ENCODE results near the gene ATG7. TPM values are rescaled to one million over a fixed set of nuclear protein-coding genes. Genes with fewer than 3 reads are reported as not detected.
"Not testable (repeated sequence)": the region's sequence is repeated elsewhere in the genome, so short reads cannot be mapped to it uniquely, and the experiment has no call there.

ATG7 gene
- total RNA-seq, 1 experiment from 2014 or later: 30.0 TPM

DNA sequence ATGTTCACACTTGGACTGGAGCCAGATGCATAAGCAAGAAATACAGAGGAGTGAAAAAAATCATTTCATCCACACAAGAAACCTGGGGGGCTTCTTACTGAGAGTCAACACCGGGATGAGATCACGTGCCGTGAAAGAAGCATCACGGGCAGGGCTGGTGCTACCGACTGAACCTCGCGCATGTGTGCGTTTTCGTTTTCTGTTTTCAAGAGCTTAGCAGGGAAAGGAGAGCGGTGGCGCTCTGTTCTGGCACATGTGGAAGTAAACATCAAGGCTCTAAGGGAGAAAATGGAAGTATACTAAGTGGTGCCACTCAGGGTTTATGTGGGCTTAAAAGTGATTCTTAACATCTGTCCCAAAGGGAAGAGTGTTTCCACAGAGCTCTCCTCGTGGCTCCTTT lies 315.6 kb downstream of the ATG7 start:
- no peak for DNase-seq (ENCODE audit: low read depth, low spot score)
- in situ Hi-C loops (cut with HindIII; ENCODE audit: low pct_unique_long_range_greater_than_20kb, low sequenced_read_pairs): no loop called here

DNA sequence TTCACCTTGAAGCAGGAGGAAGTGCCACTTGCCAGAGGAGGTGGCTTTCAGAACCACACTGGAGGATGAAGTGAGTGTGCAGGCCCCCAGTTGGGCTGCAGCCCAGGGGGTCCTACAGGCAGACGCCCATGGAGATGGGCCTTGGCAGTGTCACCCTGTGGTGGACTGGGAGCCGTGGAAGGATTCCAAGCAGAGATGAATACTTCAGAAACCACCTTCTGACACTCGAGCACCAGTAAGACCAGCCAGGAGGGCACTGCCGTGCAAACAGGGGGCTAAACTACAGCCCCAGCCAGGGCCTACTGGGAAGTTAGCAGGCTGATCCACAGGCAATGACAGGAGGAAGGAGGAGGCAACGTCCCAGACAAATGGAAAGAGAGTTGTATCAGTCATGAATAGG lies 316.1 kb downstream of the ATG7 start:
- in situ Hi-C loops (cut with HindIII; ENCODE audit: low pct_unique_long_range_greater_than_20kb, low sequenced_read_pairs): no loop called here
- no peak for DNase-seq (ENCODE audit: low read depth, low spot score)

DNA sequence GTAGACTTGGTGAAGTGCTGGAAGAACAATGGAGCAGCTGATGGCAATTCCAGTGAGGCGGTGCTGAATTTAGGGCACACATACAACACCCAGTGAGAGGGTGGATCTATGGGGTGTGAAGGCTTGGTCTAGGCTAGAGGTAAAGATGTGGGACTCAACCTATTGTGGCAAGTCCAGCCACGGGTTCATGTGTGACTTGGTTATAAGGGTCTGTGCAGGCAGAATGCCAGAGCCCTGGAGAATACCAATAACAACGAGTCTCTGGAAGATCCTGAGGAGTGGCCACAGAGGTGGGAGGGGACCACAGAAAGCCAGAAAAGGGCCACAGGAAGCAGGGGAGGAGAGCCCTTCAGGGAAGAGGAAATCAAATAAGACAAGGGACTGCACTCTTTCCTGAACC lies 316.6 kb downstream of the ATG7 start:
- in situ Hi-C loops (cut with HindIII; ENCODE audit: low pct_unique_long_range_greater_than_20kb, low sequenced_read_pairs): no loop called here
- no peak for DNase-seq (ENCODE audit: low read depth, low spot score)

DNA sequence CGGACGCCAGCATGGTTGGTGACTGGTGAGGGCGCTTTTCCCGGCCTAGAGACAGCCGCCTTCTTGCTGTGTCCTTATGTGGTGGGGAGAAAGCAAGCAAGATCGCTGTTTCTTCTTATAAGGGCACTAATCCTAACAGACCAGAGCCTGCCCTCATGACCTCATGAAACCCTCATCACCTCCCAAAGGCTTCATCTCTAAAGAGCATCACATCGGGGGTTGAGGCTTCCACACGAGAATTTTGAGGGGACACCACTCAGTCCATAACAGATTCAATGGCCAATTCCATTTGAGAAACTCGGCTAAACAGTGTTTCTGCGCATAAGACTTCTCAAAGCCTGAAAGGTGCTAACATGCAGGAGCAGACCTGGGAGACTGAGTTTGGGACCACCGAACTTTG lies 317.5 kb downstream of the ATG7 start:
- no peak for DNase-seq (ENCODE audit: low read depth, low spot score)
- in situ Hi-C loops (cut with HindIII; ENCODE audit: low pct_unique_long_range_greater_than_20kb, low sequenced_read_pairs): no loop called here

DNA sequence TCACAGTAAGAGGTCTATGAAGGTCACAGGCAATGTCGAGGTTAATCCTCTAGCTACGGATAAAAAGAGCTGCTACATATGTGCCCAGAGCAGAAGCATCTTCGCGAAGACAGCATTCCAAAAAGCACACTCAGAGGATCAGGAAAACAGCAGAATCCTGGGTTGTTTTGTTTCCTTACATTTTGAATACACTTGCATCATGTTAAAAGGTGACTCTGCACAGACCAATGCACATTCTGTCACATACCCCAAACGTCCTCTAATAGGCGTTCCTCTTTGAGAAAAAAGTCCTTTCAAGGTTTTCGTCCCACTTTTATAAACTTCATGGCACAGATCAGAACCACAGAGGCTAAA lies 318.8 kb downstream of the ATG7 start:
- in situ Hi-C loops (cut with HindIII; ENCODE audit: low pct_unique_long_range_greater_than_20kb, low sequenced_read_pairs): no loop called here
- DNase-seq (ENCODE audit: low read depth, low spot score): peak; percentile 7

DNA sequence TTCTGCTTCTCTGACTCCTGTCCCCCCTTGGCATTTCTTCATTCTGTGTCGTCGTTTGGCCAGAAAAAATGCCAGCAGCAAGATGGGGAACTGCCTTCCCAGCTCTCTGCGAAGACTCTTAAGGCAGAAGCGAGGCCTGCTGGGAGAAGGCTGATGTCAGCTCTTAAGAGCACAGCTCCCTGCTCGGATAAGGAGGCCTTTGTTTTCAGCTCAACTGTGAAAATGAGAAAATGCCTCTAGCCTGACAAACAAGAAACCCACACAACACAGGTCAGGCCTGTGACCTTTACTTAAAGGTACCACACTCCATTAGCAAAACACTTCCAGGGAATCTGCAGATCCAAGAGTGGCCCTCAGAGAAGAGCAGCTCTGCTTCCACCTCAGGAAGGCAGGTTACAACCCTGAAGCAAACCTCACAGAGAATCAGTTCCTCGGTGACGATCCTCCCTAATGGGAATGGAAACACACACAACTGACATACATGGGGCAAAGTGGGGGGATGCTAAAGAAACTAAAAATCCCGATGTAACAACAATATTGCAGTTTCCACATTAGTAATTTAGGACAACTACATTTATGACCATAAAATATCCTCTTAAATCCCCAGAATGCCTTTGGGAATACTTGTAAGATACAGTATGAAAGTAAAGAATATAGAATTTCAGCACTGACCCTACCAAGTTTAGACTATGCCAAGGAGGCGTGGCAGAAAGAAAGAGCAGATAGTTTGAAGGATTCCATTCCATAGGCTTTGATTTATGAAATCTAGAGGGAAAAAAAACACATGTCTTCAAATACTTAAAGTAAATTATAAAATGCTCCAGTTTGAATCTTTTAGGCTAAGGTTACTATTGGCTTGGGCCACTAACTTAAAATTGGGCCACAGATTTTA lies 319.4 kb downstream of the ATG7 start:
- DNase-seq (ENCODE audit: low read depth, low spot score): peak; percentile 97
- in situ Hi-C loops (cut with HindIII; ENCODE audit: low pct_unique_long_range_greater_than_20kb, low sequenced_read_pairs): no loop called here

DNA sequence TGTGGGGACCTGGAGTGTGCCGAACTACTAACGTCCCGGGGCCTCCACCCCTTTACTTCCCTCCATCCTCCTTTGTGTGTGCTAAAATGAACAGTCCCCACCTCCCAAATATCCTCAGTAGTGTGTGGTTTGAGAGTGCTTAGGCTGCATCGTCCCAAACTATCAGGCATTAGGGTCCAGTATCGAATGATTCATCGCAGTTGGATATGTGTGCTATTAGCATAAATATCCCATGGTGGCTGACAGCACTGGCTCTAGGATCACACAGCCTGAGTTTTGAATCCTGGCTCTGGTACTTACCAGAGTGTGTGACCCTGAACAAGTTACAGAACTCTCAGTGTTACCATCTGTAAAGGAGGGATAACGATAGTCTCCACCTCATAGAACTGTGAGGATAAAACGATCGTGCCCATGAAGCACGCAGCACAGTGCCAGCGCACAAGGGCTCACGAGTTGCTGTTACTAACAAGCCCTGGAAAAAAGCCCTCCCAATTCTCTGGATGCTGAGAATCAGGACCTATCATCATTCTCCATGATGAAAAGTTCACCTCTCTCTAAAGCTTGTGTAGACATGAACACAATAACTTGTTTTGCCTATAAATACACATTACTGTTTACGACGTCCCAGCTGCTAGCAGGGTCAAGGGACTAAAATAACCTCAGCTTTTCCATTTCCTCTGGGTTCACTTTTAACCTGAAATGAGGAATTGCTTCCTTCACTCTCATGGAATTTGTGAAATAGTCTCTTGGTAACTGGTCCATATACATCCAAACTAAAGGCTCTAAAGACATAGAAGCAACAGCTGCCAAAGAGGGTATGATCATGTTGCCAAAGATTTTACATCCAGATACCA lies 320.5 kb downstream of the ATG7 start:
- no peak for DNase-seq (ENCODE audit: low read depth, low spot score)
- in situ Hi-C loops (cut with HindIII; ENCODE audit: low pct_unique_long_range_greater_than_20kb, low sequenced_read_pairs): no loop called here

DNA sequence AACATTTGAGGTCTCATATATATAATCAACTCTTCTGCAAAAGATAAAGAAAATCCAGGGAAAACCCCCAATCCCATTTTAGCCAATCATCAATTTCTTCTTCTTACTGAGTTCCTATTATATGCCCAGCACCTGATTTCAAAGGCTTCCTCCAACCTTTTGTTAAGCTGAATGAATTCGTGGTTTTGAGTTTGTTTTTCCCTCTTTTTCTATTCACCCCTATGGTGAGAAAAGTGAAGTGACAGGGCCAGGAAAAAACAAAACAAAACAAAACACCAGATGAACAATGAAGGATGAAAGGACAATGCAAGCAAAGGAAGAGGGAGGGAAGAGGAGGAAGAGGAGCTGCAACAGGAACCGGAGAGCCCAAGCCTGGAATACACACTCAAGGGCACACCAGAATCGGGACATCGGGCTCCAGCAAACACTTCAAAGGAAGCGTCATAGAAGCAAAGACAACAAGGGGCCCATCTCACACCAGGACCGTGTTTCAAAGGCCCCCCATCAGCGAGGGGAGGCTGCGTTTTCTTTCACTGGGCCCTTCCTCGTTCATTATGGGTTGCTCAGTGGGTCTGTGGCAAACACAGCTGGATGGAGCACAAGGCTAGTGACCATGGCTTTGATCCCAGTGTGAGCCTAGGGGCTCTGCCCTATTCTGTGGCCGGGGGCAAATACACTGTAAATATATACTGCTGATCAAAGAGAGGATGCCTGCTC lies 321.3 kb downstream of the ATG7 start:
- in situ Hi-C loops (cut with HindIII; ENCODE audit: low pct_unique_long_range_greater_than_20kb, low sequenced_read_pairs): no loop called here
- no peak for DNase-seq (ENCODE audit: low read depth, low spot score)

DNA sequence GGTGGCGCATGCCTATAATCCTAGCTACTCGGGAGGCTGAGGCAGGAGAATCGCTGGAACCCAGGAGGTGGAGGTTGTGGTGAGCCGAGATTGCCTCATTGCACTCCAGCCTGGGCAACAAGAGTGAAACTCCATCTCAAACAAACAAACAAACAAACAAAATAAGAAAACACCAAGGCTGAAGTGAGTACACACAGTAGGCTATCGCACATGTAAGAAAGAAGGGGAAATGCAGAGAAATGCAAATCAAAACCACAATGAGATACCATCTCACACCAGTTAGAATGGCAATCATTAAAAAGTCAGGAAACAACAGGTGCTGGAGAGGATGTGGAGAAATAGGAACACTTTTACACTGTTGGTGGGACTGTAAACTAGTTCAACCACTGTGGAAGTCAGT lies 322.8 kb downstream of the ATG7 start:
- in situ Hi-C loops (cut with HindIII; ENCODE audit: low pct_unique_long_range_greater_than_20kb, low sequenced_read_pairs); DNase-seq (ENCODE audit: low read depth, low spot score): not testable (repeated sequence)

DNA sequence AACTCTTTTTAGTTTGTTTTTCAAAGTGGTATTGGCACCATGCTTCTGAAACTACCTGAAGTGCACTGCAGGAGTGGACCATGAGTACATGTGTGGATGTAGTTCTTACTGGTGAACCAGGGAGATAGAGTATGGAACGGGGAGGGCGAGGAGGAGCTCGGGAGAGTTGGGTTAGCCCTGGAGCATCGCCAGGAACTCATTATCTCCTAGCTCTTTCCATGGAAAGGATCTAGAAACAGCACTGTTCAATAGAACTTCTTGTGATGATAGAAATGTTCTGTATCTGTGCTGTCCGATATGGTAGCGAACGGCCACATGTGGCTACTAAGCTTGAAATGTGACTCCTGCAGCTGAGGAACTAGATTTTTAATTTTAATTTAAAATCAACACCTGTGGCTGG lies 324.2 kb downstream of the ATG7 start:
- in situ Hi-C loops (cut with HindIII; ENCODE audit: low pct_unique_long_range_greater_than_20kb, low sequenced_read_pairs): no loop called here
- no peak for DNase-seq (ENCODE audit: low read depth, low spot score)

DNA sequence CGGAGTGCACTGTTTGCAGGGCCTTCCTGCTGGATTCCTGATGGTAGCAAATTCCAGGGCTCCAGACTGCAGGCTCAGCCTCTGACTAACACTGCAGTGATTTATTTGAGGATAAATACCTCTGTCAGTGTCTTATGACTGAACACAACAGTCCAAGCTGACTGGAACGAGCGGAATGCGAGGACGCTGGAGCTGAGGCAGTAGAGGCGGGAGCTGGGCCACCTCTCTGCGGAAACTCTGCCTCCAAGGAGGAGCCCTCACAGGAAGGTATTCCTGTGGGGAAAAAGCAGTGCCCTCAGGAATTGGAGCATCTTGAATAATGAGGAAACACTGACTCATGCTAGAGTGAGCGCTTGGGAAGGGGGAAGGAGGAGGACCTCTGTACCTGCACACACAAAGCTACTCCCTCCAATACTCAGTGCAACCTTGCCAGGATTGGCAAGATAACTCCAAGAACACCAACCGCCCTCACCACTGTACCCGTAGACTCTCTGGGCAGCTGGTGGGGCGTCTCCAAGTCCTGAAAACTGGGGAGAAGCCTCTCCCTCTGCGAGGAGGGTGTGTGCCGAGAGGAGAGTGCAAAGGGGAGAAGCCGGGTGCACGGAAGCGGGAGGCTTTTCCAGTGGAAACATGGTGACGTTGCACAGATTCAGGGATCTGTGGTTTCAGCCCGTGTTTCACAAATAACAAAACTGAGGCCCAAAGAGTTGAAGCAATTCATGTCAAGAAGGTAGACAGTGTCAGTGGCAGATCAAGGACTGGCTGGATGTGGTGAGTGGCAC lies 328.5 kb downstream of the ATG7 start:
- peak; percentile 81 for DNase-seq (ENCODE audit: low read depth, low spot score)
- in situ Hi-C loops (cut with HindIII; ENCODE audit: low pct_unique_long_range_greater_than_20kb, low sequenced_read_pairs): no loop called here

DNA sequence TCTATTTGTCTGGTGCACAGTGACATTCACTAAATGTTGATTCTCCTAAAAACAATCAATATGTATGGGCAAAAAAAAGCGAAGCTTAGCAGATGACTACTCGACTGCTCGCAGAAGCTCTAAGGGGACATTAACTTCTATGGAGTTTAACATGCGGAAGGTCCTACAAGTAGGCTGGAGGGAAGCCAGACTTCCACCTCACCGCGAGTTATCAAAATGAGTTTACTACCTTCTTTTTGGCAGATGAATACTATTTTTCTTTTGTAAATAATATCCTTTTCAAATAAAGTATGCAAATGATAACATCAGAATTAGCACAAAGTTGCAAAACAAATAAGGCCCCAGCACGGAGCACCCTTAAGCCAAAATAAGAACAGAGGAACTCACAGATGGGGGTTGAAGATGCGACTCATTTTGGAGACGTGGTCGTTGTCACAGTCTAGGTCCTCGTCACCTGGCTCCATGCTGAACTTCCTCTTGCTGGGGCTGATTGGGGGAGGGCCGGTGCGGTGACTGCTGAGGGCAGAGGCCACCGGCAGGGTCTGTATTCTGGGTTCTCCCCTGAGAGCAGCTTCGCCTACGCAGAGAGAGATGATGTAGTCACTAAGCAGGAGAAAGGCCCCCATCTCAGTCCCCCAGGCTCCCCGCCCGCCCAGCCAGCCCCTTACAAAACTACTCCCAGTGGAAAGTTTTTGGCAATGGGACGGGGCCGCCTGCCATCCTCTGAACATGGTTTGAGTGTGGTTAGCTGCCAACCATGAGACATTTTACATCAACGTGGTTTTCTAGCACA lies 329.4 kb downstream of the ATG7 start:
- in situ Hi-C loops (cut with HindIII; ENCODE audit: low pct_unique_long_range_greater_than_20kb, low sequenced_read_pairs): no loop called here
- no peak for DNase-seq (ENCODE audit: low read depth, low spot score)

DNA sequence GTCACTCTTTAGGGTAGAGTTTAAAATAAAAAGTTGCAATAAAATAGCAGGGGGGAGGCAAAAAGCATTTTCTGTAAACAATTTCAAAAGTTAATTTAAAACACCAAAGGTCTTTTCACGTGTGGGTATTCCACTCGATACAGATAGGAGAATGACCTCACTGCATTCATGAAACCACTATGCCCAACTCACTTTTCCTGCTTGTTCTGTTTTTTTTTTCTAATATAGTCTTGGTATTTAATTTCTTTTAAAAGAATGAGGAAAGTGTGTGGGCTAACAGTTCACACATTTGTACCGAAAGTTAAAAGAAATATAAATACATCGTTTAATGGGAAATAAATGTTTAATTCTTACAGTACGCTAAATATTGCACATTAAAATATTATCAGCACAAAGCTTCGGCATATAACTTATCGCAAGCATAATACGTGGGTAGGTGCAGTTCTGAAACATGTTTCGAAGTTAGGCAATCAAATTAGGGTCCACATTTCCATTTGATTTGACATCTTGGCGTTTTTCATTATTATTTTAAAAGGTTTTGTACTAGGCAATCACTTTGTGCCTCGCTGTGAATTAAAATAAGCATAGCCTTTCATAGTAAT lies 330.1 kb downstream of the ATG7 start:
- in situ Hi-C loops (cut with HindIII; ENCODE audit: low pct_unique_long_range_greater_than_20kb, low sequenced_read_pairs): no loop called here
- DNase-seq (ENCODE audit: low read depth, low spot score): no peak

DNA sequence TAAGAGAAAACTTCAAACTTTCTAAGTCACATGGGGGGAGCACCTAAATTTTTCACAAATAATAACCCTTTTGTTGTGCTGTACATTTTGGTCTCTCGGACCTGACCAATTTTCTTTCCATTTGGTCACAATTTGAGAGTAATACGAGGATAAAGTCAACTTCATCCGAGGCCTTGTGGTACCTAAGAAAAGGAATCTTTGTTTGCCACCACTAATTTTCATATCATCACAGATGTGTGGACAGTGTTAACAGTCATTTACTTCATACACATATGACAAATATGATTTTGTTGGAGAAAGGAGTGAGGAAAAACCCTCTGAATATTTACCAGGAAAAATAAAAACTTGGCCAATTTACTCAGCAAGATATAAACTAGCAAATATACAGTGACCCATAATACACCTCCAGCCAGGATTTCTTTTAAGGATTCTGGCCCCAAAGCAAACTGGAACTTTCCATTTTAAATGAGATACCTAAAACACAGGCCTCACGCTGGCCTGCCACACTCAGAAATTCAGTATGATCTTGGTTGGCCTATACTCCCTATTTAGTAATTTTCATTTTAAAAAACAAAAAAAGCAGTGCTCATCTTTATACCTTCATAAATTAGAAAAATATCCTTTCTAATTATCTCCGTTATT lies 330.8 kb downstream of the ATG7 start:
- in situ Hi-C loops (cut with HindIII; ENCODE audit: low pct_unique_long_range_greater_than_20kb, low sequenced_read_pairs): no loop called here

DNA sequence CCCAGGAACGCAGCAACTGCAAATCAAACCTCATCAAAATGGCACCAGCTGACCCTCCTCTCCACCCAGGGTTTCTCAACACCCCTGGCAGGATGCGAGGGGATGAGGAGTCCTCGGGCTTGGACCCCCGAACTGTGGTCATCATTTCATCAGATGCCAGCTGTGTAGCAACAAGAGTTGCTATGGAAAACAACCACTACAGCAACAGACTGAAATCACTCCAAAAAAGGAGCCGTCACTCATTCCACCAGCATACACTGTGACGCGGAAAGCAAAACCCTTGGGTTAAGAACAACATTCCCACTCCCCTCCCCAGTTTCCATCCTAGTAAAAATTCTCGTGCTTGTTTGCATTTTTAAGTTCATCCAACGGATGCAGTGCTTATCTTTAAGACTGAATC lies 331.4 kb downstream of the ATG7 start:
- DNase-seq (ENCODE audit: low read depth, low spot score): no peak
- in situ Hi-C loops (cut with HindIII; ENCODE audit: low pct_unique_long_range_greater_than_20kb, low sequenced_read_pairs): no loop called here

More for the DNA sequence above, 330.8 kb downstream of the ATG7 start:
- DNase-seq (ENCODE audit: low read depth, low spot score): peak; percentile 7
